Left ventricle myocardium superior (tissue), 1 donor: ENCODE measurements around the gene GRK5. TPM values are rescaled to one million over a fixed set of nuclear protein-coding genes. Genes with fewer than 3 reads are reported as not detected.

Source experiments
- ATAC-seq: fragments of 200-7000 bp; cut with Tn5 transposase; one replicate; pipeline ENCODE4 v1.9.1; 2020; ENCODE audit warnings: mild to moderate bottlenecking, moderate library complexity
- DNase-seq: peaks from one replicate; pipeline ENCODE4 v3.0.0-alpha.2; 2020
- intact Hi-C: fragments of 100-400 bp; cut with micrococcal nuclease; formaldehyde crosslinking; loops from one replicate; pipeline ENCODE4 v1.11.0; 2022
- total RNA-seq: library from RNA; stranded (reverse); fragmentation: NEBNext Ultra II Directional; extraction: Animal tissue kit (Norgen Biotek cat#: 25700); gene quantifications from one replicate; pipeline ENCODE4 v1.2.1, GENCODE V29; 2021
- donor health status: DM: no; HTN: yes; CAD: no; lungs with severe emphysema.

GRK5 gene
- total RNA-seq, 1 donor from 2014 or later: 43.4 TPM

DNA sequence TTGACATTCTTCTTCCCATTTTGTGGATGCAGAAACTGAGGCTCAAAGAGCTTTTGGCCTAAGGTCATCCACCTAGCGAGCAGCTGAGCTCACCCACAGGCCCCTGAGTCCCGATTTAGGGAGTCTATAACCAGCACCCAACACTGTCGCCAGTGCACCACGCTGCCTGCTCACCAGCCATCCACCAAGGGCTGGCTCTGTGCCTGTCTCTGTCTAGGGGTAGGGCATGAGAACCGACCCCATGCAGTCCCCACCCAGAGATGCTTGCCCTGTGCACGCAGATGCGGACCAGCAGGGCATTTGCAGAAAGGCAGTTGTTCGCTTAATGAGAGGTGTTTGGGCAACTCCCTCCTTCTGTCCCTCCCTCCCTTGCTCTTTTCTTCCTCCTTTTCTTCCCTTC is 97.2 kb downstream of the GRK5 start:
- intact Hi-C loops: no loop called here
- ATAC-seq: no peak
- DNase-seq: no peak

DNA sequence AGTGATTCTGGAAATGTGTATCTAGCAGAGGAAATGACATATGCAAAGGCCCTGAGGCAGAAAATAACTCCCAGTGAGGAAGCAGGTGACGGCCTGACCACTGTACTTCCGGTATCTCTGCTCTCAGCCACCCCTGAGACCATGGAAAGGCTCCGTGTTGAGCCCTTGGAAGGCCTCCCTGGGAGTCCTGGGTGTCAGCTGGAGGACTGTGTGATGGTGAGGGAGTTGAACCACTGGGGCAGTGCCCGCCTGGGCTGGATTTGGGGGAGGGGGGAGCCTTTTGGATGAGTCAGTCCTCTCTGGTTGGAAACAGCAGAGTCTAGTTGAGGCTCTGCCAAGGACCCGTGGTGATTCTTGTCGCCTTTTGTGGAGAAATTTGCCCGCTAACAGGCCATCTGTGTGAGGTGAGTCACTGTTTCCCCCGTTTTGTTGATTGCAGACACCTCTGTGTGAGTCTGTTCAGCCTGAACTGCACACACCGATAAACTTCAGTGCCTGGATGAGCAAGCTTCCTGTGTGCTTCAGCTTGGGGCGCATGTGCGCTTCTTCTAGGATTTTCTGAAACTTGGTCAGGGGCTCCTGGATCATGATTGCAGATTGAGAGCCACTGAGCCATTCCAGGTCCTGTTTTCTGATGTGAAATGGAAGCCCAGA is 98.6 kb downstream of the GRK5 start:
- no peak for DNase-seq
- intact Hi-C loops: no loop called here
- ATAC-seq: peak; percentile 47

DNA sequence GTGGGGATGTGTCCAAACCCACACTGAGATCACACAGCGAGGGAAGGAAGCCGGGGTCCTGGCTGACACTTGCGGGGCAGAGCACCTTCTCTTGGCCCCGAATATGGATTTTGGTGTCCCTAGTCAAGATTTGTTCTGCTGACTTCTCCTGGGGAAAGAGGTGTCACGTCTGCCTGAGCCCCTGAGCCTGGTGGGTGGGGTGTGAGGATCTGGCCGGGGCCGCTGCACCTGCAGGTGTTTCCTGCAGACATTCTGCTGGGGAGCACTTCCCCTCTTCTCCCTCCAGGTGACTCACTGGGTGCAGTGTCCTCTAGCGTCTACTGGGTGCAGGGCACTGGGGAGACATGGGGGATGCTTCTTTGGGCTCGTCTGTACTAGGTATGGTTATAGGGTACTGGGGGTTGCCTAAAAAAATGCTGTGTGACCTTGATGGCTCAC is 99.2 kb downstream of the GRK5 start:
- DNase-seq (no peak), ATAC-seq (no peak)
- intact Hi-C loops: no loop called here

DNA sequence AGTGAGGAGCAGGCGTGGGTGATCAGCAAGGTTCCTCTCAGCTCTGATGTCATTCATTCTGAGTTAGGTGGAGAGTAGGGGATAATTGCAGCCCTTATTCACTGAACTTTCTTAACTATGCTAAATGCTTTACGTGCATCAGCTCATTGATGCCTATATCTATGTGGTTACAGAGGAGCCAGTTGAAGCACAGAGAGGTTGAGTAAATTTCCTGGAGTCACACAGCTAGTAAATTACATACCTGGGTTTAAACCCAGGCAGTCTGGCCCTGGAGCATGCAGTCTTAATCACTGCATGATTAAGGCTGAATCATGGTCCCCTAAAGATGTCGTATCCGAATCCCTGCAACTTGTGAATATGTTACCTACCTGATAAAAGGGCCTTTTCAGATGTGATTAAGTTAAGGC is 99.6 kb downstream of the GRK5 start:
- ATAC-seq: no peak
- intact Hi-C loops: no loop called here
- no peak for DNase-seq

DNA sequence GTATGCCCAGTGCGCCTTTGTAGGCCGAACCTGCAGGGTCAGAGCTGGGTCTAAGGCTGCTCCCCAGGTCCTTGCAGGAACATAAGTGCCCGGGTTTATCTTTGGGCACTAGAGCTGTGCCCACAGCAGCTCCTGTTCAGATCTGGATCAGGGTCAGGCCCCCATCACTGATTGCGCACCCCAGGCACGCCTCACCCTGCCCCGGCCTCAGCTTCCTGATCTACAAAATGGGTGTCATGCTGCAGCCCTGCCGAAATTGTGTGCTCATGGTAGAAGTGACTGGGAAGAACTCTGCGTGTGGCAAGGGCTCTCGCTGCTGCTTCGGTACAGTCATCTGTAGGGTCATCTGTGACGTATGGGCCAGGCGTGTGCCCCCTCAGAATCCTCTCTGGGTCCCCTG is 100.7 kb downstream of the GRK5 start:
- DNase-seq (no peak), ATAC-seq (no peak)
- intact Hi-C loops: no loop called here

DNA sequence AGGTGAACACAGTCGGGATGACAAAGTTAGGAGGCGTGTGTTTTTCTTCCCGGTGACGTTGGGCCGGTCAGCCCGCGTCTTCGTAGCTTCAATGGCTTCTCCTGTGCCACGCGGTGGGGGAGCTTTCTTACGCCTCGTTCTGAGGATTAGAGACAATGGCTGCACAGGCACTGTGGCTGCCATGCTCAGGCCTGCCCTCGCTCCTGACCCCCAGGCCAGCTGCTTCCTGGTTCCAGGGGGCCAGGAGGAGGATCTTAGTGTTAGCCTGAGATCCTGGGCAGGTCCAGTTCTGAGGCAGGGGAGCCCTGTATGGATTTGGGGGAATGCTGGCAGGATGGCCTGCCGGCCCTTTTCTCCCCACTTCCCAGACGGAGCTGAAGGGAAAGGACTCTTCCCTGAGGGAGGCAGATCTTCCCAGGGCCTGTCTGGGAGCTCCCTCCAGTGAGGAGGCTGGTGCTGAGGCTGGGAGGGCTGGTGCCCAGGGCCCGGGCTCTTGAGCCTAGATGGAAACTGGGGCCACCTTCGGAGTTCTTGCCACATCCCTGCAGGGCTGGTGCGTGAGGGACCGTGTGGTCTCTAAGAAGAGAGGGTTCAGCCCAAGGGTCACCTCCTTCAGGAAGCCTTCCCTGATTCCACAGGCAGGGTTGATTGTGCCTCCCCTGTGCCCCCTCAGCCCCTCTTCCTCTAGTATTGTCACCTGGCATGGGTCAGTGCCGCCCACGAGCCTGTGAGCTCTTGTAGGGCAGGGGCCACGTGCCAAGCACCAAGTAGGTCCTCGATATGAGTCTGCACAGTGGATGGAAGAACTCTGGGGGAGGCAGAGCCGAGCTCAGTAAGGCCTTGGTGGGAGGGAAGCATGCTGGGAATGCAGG is 101.4 kb downstream of the GRK5 start:
- DNase-seq (no peak), ATAC-seq (no peak)
- intact Hi-C loops: no loop called here

DNA sequence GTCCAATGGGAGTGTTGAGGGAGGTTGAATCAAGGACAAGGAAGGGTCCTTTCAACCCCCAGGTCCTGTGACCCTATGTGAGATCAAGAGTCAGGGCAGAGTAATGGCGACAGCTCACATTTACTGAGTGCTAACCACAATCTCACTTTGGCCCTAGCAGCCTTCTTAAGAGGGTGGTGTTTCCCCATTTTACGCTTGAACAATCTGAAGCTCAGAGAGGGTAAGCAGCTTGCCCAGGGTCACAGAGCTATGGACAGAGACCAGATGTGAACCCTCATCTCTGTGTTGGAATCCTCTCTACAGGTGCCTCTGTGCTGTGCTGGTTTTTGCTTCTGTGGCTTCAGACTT is 102.0 kb downstream of the GRK5 start:
- intact Hi-C loops: no loop called here

DNA sequence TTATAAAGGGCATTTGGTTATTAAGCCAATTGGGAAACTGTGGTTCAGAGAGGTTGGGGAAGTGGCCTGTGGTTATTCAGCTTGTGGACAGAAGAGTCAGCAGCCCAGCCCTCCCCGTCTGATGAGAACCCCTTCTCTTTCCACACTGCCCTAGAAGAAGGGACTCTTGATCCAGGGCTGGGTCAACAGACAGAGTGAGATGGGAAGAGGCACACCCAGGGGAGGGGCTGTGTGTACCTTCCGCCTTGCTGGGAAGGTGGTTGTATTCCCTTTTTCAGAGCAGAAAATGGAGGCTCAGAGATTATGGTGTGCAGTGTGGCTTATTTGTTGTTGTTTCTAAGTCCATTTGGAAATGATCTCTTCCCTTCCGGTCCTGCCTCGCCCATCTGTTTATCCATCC is 103.4 kb downstream of the GRK5 start:
- DNase-seq (no peak), ATAC-seq (no peak)
- intact Hi-C loops: no loop called here

More for the DNA sequence above, 102.0 kb downstream of the GRK5 start:
- no peak for DNase-seq
- no peak for ATAC-seq

DNA sequence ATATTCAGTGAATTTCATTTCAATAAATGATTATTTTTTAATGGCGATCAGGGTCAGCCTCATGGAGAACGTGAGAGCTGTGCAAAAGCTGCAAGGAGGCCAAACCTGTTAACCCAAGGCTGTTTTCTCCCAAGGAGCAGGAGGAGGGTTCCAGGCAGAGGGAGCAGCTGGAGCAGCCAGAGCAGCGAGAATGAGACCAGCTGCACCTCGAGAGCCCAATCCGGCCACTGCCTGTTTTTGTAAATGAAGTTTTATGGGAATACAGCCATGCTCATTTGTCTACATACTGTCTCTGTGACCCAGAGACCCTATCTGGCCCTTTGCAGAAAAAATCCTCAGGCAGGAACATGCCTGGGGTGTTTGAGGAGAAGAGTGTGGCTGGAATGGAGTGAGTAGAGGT is 104.9 kb downstream of the GRK5 start:
- ATAC-seq (no peak), DNase-seq (no peak)
- intact Hi-C loops: no loop called here

DNA sequence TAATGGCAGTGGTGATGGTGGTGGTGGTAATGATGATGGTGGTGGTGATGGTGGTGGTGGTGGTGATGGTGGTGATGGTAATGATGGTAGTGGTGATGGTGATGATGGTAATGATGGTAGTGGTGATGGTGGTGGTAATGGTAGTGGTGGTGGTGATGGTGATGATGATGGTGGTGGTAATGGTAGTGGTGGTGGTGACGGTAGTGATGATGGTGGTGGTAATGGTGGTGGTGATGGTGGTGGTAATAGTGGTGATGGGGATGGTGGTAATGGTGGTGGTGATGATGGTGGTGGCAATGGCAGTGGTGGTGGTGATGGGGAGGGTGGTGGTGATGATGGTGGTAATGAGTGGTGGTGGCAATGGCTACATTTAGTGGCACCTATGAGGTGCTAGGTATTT is 105.7 kb downstream of the GRK5 start:
- DNase-seq (no peak), ATAC-seq (no peak)
- intact Hi-C loops: no loop called here

DNA sequence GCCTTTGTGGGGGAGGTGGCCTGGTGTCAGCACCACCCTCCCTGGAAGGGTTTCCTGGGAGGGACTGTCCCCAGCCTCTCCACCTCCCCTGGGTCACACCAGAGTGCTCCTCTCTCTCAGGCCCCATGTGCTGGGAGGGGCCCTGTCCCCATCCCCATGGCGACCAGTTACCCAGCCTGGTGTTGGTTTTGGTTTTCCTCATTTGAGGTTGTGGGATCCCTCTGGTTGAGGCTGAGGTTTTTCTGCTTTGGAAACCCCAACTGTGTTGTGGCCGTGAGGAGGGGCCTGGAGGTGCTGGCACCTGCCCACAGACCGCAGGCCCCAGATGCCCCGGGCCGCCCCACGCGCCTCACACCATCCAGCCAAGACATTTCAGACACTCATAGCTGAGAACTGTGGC is 106.3 kb downstream of the GRK5 start:
- ATAC-seq: peak; percentile 7
- DNase-seq: no peak
- intact Hi-C loops: no loop called here

DNA sequence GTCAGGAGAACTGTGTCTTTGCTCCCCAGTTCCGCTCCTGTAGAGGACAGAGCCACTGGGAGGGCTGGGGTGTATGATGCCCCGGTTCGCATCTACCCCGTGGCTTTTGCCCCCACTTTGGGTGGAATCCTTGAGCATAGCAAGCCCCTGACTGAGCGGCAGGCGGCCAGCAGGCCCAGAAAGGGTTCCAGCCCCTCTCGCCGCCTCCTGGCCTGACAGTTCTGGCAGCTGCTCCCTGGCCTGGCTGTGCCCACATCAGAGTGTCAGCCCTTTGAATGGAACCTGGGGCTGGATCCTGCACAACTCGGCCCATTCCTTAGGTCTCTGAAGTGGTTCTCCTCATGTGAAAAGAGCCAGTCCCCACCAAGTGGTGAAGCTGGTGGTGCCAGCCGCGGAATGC is 106.7 kb downstream of the GRK5 start:
- intact Hi-C loops: no loop called here
- DNase-seq (no peak), ATAC-seq (peak; percentile 11)

DNA sequence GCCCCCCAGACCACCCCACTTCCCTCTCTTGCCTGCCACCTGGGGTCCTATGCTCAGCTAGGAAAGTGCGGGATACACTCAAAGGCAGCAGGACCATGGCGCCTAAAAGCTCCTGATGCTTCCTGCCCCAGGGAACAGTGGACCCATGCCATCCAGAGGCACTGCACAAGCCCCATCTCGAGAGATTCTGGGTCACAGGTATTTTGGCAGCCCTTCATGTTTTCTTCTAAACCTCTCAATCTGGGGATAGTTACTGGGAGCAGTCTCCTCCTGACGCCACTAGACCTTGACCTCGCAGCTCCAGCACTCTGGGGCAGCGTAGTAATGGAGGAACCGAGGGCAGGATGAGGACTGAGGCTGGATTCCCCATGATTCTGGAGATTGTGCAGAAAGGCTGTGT is 107.1 kb downstream of the GRK5 start:
- no peak for DNase-seq
- intact Hi-C loops: no loop called here
- no peak for ATAC-seq

DNA sequence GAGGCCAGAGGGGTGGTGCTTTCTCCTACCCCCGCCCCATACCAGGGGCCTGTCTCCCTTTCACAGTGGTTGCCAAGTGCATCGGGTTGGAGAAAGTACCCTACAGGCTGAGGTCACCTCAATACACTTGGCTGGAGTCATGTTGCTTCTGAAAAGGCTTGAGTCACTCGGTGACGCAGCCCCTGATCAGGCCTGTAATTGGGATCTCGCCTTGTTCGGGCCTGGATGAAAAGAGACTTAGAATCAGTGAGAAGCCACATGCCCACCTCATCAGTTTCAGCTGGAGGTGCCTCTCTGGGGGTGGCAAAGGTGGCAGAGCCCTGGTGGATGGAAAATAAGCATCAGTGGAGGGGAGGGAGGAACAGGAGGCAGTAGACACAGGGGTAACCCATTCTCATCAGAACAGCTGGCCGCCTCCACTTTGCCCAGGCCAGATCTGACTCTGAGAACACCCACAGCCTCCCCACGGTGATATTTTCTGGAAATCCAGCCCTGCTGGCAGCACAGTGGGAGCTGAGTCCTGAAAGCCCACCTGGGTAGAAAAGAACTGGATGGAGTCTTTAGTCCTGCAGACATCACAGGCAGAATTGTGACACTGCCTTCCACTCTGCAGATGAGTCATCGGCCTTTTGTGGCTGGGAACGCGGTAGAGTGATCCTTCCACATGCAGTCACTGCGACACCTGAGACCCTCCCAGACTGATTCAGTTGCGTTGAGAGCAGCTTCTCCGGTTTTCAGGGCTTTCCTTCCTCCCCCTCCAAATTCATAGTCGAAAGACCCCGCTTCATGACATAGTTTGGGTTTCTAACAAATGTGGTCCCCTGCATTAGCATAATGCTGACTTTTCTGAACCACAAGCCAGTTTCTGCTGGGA is 108.0 kb downstream of the GRK5 start:
- intact Hi-C loops: no loop called here
- DNase-seq (peak; percentile 56), ATAC-seq (peak; percentile 56)

DNA sequence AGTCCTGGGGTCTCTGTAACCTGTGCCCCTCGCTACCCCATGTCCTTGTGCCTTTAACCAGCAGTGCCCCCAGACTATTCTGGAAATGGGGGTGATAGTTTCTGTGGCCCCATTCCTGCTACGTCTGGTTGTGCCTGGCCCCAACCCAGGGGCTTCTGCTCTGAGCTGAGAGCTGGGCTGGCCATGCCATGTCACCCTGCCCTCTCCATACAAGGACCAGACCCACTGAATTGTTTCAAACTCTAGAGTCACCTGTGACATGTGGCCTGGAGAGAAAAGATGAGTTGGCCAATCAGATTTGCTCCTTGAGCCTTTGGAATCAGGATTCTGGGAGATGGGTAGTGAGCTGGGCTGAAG is 108.6 kb downstream of the GRK5 start:
- ATAC-seq (no peak), DNase-seq (no peak)
- intact Hi-C loops: no loop called here

DNA sequence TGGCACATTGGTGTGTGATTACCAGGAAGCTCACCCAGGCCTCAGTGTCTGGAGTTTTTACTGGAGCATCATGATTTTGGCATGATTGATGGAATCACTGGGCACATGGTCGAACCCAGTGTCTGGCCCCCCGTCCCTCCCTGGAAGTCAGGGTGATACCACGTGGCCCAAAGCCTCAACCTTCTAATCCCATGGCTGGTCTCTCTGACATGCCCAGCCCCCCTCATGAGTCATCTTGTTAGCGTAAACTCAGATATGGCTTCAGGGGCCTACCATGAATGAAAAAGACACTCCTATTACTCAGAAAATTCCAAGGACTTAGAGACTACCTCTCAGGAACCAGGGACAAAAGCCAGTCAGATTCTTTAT is 109.3 kb downstream of the GRK5 start:
- ATAC-seq (no peak), DNase-seq (no peak)
- intact Hi-C loops: no loop called here

DNA sequence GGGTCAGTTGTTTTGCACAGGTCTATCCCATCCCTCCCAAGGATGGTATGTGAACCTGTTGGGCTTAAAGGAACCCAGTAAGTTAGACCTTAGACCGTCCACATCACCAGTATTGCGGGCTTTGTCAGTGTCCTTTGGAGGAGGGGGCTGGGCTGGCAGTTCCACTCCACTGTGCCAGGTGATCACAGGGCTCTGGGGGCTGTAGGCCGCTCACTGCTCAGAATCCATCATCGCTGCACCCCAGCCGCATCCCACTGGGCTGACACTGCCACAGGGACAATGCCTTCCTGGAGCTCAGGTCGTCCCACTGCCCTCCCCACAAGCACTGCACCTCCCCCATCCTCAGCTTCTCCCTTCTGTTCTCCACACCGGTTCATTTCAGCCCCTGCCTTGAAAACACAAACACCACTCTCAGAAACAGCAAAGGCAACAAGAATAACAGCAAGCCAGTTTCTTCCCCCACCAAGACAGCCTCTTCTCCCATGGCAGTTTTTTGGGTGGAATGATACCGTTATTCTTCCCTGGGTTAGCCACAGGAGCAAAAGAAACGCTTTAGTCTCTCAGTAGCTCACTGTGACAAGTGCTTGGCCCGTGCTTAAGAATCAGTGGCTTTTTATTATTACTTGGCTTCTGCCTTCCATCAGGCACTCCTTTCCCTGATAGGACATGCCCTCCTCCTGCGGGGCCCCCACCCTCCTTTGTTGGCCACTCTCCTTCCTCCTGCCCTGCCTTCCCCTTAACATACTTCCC is 111.2 kb downstream of the GRK5 start:
- ATAC-seq (peak; percentile 43), DNase-seq (no peak)
- intact Hi-C loops: no loop called here

DNA sequence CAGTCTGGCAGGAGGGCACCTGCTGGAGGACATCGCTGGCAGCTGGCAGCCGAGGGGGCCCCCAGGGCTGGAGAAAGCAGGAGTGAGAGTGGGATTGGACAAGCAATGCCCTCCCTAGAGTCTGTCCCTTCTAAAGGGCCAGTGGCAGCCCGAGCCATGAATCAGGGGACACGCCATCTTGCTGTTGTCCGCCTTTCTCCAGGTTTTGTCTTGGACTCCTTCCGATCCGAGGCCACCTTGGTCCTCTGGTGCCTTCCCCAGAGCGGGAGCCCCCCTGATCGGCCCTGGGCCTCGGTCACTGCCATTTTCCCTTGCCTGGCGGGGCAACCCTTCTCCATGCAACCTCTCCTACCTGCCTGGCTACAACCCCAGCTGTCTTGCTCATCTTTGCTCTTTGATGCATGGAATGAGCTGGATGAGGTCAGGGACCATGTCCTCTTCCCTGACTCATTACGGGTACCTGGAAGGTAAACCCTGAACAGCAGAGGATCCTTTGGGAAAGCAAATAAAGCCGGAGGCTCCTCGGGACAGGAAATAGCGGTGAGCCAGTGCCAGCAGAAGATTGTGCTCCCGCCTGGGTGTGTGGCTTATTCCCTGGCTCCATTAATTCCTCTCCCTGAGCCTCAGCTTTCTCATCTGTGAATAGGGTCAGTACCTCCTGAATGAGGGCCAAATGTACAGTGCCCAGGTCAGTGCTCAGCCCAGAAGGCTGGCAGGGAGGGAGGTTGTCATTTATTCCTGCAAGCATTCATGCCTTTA is 112.0 kb downstream of the GRK5 start:
- ATAC-seq (no peak), DNase-seq (no peak)
- intact Hi-C loops: no loop called here

DNA sequence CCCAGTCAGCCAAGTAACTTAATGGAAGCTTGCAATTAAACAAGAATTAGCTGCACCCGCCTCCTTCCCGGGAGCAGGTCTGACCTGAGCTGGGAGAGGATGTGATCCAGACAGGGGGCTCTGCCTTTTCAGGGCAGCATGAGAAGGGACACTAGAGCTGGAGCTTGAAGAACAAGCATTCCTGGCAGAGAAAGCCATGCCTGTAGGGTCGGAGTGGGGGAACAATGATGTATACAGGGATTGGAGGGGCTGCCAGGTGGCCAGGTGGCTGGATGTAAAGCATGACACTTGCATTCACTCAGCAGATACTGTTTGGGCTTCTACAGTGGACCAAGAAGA is 112.5 kb downstream of the GRK5 start:
- intact Hi-C loops: no loop called here
- DNase-seq (no peak), ATAC-seq (no peak)
